Body of pancreas (tissue), 4 donors: Measurements from ENCODE around the gene DEFB124.

Experiments
- CTCF ChIP-seq, 7 experiments: fragments of 450-650 bp in 4 of 7; fragments of 200-600 bp in 3 of 7; sonication (generic) in 3 of 7; IDR thresholded peaks; one replicate each; pipeline ENCODE4 v1.5.1; 2016 to 2019; ENCODE audit warnings: antibody characterized with exemption in 7 of 7
- POLR2A ChIP-seq, 3 donors: fragments of 450-650 bp; IDR thresholded peaks; one replicate each; pipeline ENCODE4 v1.6.1; 2016; ENCODE audit warnings: antibody characterized with exemption in 3 of 3, mild to moderate bottlenecking in 2 of 3

GRCh38 chr20:31516651-31517050, 41.7 kb upstream of the DEFB124 start:
- TF ChIP-seq POLR2A (IDR thresholded peaks at IDR 0.05) = no peak
- no peak for TF ChIP-seq CTCF (IDR thresholded peaks at IDR 0.05)
